ENCODE measurements around the gene ABCF1.

- TF ChIP-seq HDGF (IDR thresholded peaks at IDR 0.05; ENCODE audit: borderline replicate concordance) (no peak), FOXA1 (IDR thresholded peaks at IDR 0.05) (no peak), BHLHE40 (IDR thresholded peaks at IDR 0.05; ENCODE audit: borderline replicate concordance) (no peak), TARDBP (IDR thresholded peaks at IDR 0.05) (no peak), ARNT (IDR thresholded peaks at IDR 0.05) (no peak), ZNF384 (IDR thresholded peaks at IDR 0.05) (no peak), FOXK2 (IDR thresholded peaks at IDR 0.05) (no peak), SP1 (IDR thresholded peaks at IDR 0.05) (no peak), SUZ12 (IDR thresholded peaks at IDR 0.05) (no peak), PKNOX1 (IDR thresholded peaks at IDR 0.05) (no peak), L3MBTL2 (conservative IDR thresholded peaks at IDR 0.05) (no peak), ELF4 (IDR thresholded peaks at IDR 0.05) (no peak), NFRKB (IDR thresholded peaks at IDR 0.05) (no peak), FOXM1 (IDR thresholded peaks at IDR 0.05; ENCODE audit: borderline replicate concordance) (no peak)
These were observed 64.6 kb downstream of the ABCF1 start for GRCh38 chr6:30635834-30636233.
